Erythroblast (primary cell): ENCODE data around the gene ADCK1.

ENCODE experiments used
- GATA1 ChIP-seq: IDR thresholded peaks from 2 replicates; pipeline ENCODE4 v1.6.1; 2011; ENCODE audit warnings: low read depth, mild to moderate bottlenecking, control low read depth, low read length, moderate library complexity
- POLR2A ChIP-seq: IDR thresholded peaks from 2 replicates; pipeline ENCODE4 v1.6.1; 2011; ENCODE audit warnings: mild to moderate bottlenecking, low read length

- TF ChIP-seq POLR2A, result no peak
- no peak for TF ChIP-seq GATA1
These were observed 164.7 kb downstream of the ADCK1 start for GRCh38 chr14:77964586-77964985.
